HUES64 (cell line): ENCODE data around the gene CD8B2.

ENCODE experiments used
- H3K27ac ChIP-seq: 2 replicates; pipeline ENCODE4 v1.7.0; 2013; ENCODE audit warnings: low read depth, low read length, inconsistent platforms
- H3K27me3 ChIP-seq: 2 replicates; pipeline ENCODE4 v1.6.1; 2013; ENCODE audit warnings: mild to moderate bottlenecking, low read length; ENCODE audit not compliant: insufficient read depth
- H3K36me3 ChIP-seq: 2 replicates; pipeline ENCODE4 v1.6.1; 2013; ENCODE audit warnings: mild to moderate bottlenecking, low read length; ENCODE audit not compliant: insufficient read depth
- H3K4me1 ChIP-seq: 2 replicates; pipeline ENCODE4 v1.6.1; 2013; ENCODE audit warnings: mild to moderate bottlenecking, low read length, moderate library complexity; ENCODE audit not compliant: insufficient read depth
- H3K4me3 ChIP-seq: 2 replicates; pipeline ENCODE4 v1.5.1; 2013; ENCODE audit warnings: mild to moderate bottlenecking, low read length, moderate library complexity
- H3K9ac ChIP-seq: 2 replicates; pipeline ENCODE4 v1.6.1; 2013; ENCODE audit warnings: mild to moderate bottlenecking, low read depth, low read length
- H3K9me3 ChIP-seq: 2 replicates; pipeline ENCODE4 v1.6.1; 2013; ENCODE audit warnings: low read depth, low read length; ENCODE audit not compliant: insufficient read depth
- WGBS: fragments of 150-250, 120-280 bp; methylation state at CpG from one replicate; pipeline ENCODE4 v1.1.7; 2013; ENCODE audit warnings: missing lambda C conversion rate; 5-methylcytosine and 5-hydroxymethylcytosine counted together

The CD8B2 gene

GRCh38 chr2:106537047-106537446, 49.9 kb downstream of the CD8B2 start:
- Histone ChIP-seq H3K27ac (no peak overlapping the region), H3K27me3 (no peaks in the 10 kb centered on the region), H3K9me3 (no peaks in the 10 kb centered on the region), H3K36me3 (no peaks in the 10 kb centered on the region), H3K4me3 (no peak overlapping the region), H3K9ac (no peak overlapping the region), H3K4me1 (no peaks in the 10 kb centered on the region)
- WGBS = 98% methylated on average over 3 of the region's 4 CpGs

- Histone ChIP-seq H3K4me3 (no peak overlapping the region), H3K27ac (no peak overlapping the region), H3K27me3 (no peaks in the 10 kb centered on the region), H3K36me3 (no peaks in the 10 kb centered on the region), H3K9ac (no peak overlapping the region), H3K4me1 (no peaks in the 10 kb centered on the region), H3K9me3 (no peaks in the 10 kb centered on the region)
- WGBS = 84% methylated on average over 10 of the region's 10 CpGs
Observed at GRCh38 chr2:106537791-106538191, 50.6 kb downstream of the CD8B2 start.

GRCh38 chr2:106540886-106541285, 53.7 kb downstream of the CD8B2 start:
- Histone ChIP-seq H3K36me3 (no peaks in the 10 kb centered on the region), H3K4me3 (no peak overlapping the region), H3K4me1 (no peaks in the 10 kb centered on the region), H3K27me3 (peaks cover 6% of the 10 kb centered on the region; the same call in 1 of the 2 replicates), H3K9me3 (no peaks in the 10 kb centered on the region), H3K27ac (no peak overlapping the region), H3K9ac (no peak overlapping the region)
- WGBS = 95% methylated on average over 5 of the region's 5 CpGs

GRCh38 chr2:106541333-106541732, 54.2 kb downstream of the CD8B2 start:
- no peaks in the 10 kb centered on the region for H3K4me1 ChIP-seq
- H3K36me3 ChIP-seq = no peaks in the 10 kb centered on the region
- peaks cover 6% of the 10 kb centered on the region; the same call in 1 of the 2 replicates for H3K27me3 ChIP-seq
- WGBS = 95% methylated on average over 2 of the region's 4 CpGs
- no peak overlapping the region for H3K27ac ChIP-seq
- no peak overlapping the region for H3K9ac ChIP-seq
- H3K9me3 ChIP-seq = no peaks in the 10 kb centered on the region
- H3K4me3 ChIP-seq = no peak overlapping the region

GRCh38 chr2:106542746-106543359, 55.7 kb downstream of the CD8B2 start:
- no peak overlapping the region for H3K27ac ChIP-seq
- peak overlapping the region; percentile 44 for H3K4me3 ChIP-seq
- H3K27me3 ChIP-seq = peaks cover 6% of the 10 kb centered on the region; the same call in 1 of the 2 replicates
- no peaks in the 10 kb centered on the region for H3K36me3 ChIP-seq
- H3K9me3 ChIP-seq = no peaks in the 10 kb centered on the region
- H3K9ac ChIP-seq = peak overlapping the region; percentile 41; the same call in 1 of the 2 replicates
- H3K4me1 ChIP-seq = no peaks in the 10 kb centered on the region
- WGBS = 19% methylated on average over 24 of the region's 24 CpGs

DNA sequence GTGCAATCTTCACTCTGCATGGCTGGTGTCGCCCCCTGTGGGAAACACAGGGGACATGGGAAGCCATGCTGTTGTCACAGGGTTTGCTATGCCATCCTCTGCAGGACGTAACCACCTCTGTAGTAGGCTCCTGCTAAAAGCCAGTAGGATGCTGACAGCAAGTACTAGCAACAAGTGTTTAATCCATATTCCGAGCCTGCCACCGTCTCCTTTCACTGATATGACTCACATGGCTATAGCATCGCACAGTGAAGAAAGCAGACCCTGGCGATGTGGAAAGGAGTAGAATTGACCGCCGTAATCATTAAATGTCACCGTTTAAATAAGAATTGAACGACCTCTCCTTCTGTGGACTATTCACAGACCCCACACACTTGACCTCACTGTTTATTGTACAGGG, 57.8 kb downstream of the CD8B2 start:
- Histone ChIP-seq H3K27ac (no peak overlapping the region), H3K9me3 (no peaks in the 10 kb centered on the region), H3K27me3 (peaks cover 6% of the 10 kb centered on the region; the same call in 1 of the 2 replicates), H3K36me3 (no peaks in the 10 kb centered on the region), H3K9ac (no peak overlapping the region), H3K4me3 (no peak overlapping the region), H3K4me1 (no peaks in the 10 kb centered on the region)
- 97% methylated on average over 9 of the region's 10 CpGs for WGBS

DNA sequence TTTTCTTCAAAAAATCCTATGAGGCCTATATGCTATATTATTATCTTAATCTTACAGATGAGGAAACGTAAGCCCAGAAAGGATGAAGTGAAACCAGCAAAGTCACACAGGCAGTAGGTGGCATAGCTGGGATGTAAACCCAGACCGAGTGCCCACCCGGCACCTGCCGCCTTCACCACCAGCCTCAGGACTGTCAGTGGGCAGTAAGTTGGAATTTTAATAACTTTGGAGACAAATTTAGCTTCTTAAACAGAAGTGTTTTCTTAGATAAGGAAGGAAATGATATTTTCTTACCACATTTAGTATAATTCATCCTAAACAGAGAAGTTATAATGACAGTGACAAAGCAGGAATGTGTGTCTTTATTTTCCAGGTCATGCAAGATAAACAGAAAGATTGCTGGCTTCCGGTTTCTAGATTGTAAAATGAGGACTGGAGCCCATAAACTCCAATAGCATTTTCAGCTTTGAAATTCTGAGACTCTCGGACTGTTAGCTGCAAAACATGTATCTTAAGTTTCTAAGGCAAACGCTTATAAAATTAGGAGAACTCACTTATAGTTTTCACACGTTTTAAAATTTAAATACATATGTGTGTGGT, 59.3 kb downstream of the CD8B2 start:
- Histone ChIP-seq H3K9me3 (no peaks in the 10 kb centered on the region), H3K27me3 (peaks cover 6% of the 10 kb centered on the region; the same call in 1 of the 2 replicates), H3K27ac (no peak overlapping the region), H3K36me3 (no peaks in the 10 kb centered on the region), H3K4me3 (no peak overlapping the region), H3K4me1 (no peaks in the 10 kb centered on the region), H3K9ac (no peak overlapping the region)
- 96% methylated on average over 7 of the region's 8 CpGs for WGBS

GRCh38 chr2:106547164-106547903, 60.2 kb downstream of the CD8B2 start:
- Histone ChIP-seq H3K4me1 (no peaks in the 10 kb centered on the region), H3K4me3 (no peak overlapping the region), H3K27me3 (peaks cover 6% of the 10 kb centered on the region; the same call in 1 of the 2 replicates), H3K9ac (no peak overlapping the region), H3K27ac (no peak overlapping the region), H3K36me3 (no peaks in the 10 kb centered on the region), H3K9me3 (no peaks in the 10 kb centered on the region)
- 89% methylated on average over 13 of the region's 14 CpGs for WGBS

- H3K9me3 ChIP-seq = peaks cover 11% of the 10 kb centered on the region; the same call in 1 of the 2 replicates
- no peak overlapping the region for H3K27ac ChIP-seq
Observed at GRCh38 chr2:106551417-106552130, 64.4 kb downstream of the CD8B2 start.

DNA sequence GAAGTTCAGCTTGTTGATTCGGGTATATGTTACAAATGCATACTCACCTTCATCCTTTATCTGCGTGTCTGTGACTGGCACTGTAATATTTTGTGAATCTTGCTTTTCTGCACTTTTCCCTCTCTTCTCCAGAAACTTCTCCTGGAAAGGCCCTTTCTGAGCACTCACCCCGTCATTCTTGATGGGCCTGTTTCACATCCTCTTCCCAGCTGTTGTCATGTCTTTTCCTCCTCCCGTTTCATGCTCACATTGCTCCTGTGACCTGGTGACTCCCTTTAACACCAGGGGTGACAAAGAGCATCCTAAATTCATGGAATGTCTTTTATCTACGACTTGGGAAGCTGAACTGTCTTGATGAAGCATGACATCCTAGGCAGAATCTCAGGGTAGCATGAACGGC, 65.8 kb downstream of the CD8B2 start:
- Histone ChIP-seq H3K36me3 (no peaks in the 10 kb centered on the region), H3K4me3 (no peak overlapping the region), H3K9ac (no peak overlapping the region), H3K27ac (no peak overlapping the region), H3K9me3 (peaks cover 18% of the 10 kb centered on the region; the same call in 1 of the 2 replicates), H3K27me3 (no peaks in the 10 kb centered on the region), H3K4me1 (no peaks in the 10 kb centered on the region)
- 91% methylated on average over 6 of the region's 6 CpGs for WGBS

More at GRCh38 chr2:106551417-106552130, 64.4 kb downstream of the CD8B2 start:
- Histone ChIP-seq H3K4me3 (no peak overlapping the region), H3K27me3 (no peaks in the 10 kb centered on the region), H3K9ac (no peak overlapping the region), H3K36me3 (no peaks in the 10 kb centered on the region), H3K4me1 (no peaks in the 10 kb centered on the region)
- WGBS = 85% methylated on average over 7 of the region's 7 CpGs

DNA sequence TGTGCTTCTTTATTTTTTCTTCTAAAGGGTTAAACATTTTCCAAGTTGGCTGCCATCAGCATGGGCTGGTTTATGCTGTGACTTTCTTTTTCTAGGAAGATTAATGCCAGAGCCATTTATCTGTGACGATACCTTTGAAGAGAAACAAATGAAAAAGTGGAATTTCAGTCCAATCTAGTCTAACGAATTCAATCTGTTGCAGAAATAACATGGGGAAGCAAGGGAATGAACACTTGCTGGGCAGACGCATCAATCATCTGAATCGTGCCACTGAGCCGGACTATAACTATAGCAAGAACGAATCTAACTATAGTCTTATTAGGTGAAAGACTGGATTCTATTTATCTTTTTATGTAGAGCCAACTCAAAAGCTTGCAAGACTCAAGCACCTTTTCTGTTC, 66.2 kb downstream of the CD8B2 start:
- Histone ChIP-seq H3K9ac (no peak overlapping the region), H3K36me3 (no peaks in the 10 kb centered on the region), H3K27ac (no peak overlapping the region), H3K4me1 (no peaks in the 10 kb centered on the region), H3K27me3 (no peaks in the 10 kb centered on the region), H3K9me3 (peaks cover 21% of the 10 kb centered on the region; the same call in 1 of the 2 replicates), H3K4me3 (no peak overlapping the region)
- 93% methylated on average over 6 of the region's 6 CpGs for WGBS
